Measurements from ENCODE around the gene SMTNL2. TPM values are rescaled to one million over a fixed set of nuclear protein-coding genes. Genes with fewer than 3 reads are reported as not detected.

SMTNL2 gene
- total RNA-seq, 2 experiments from 2014 or later, result not detected

DNA sequence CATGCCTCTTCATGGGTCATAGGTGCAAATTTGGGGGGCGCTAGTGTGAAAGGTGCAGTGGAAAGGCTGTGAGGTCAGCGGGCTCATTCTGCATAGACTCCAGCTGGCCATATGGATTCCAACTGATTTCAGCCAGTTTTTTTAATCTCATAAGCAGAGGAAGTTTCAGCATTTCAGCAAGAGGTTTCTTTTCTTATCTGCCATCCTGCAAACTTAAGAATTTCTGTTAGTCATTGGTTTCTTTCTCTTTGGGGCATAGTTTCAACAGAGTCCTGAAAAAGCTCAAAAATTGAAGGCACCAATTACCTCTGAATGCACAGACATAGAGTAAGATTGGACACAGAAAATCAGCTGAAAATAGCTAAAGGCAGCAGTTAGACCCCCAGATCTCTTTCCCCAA is 73.3 kb downstream of the SMTNL2 start:
- DNase-seq (no peak), ATAC-seq (ENCODE audit: poor library complexity) (no peak)
- peaks cover 3 to 4% of the 10 kb centered on the region in 2 experiments for H3K27me3 ChIP-seq (ENCODE audit: control insufficient read depth in 1 of 2, insufficient read depth in 2 of 2, low read length in 2 of 2)
- H3K4me3 ChIP-seq (ENCODE audit: low read length), result no peak overlapping the region
- CTCF ChIA-PET, result no interaction called here
- Mint-ChIP-seq H3K4me3 (no peak overlapping the region), H3K36me3 (ENCODE audit: low read depth) (no peaks in the 10 kb centered on the region), H3K9me3 (no peaks in the 10 kb centered on the region), H3K27me3 (peaks cover 12% of the 10 kb centered on the region), H3K4me1 (ENCODE audit: low read depth) (no peaks in the 10 kb centered on the region), H3K27ac (no peak overlapping the region)
- POLR2A ChIA-PET, result no interaction called here
- no peaks in the 10 kb centered on the region for H3K9me3 ChIP-seq (ENCODE audit: control insufficient read depth in 1 of 2, insufficient read depth in 1 of 2, low read length in 2 of 2)
- no peaks in the 10 kb centered on the region for H3K4me1 ChIP-seq (ENCODE audit: insufficient read depth, low read length)
- no peaks in the 10 kb centered on the region for H3K36me3 ChIP-seq (ENCODE audit: insufficient read depth, low read length)
- no peak overlapping the region for H3K27ac ChIP-seq (ENCODE audit: low read depth in 1 of 2, low read length in 2 of 2)
- TF ChIP-seq, protein P1, sequence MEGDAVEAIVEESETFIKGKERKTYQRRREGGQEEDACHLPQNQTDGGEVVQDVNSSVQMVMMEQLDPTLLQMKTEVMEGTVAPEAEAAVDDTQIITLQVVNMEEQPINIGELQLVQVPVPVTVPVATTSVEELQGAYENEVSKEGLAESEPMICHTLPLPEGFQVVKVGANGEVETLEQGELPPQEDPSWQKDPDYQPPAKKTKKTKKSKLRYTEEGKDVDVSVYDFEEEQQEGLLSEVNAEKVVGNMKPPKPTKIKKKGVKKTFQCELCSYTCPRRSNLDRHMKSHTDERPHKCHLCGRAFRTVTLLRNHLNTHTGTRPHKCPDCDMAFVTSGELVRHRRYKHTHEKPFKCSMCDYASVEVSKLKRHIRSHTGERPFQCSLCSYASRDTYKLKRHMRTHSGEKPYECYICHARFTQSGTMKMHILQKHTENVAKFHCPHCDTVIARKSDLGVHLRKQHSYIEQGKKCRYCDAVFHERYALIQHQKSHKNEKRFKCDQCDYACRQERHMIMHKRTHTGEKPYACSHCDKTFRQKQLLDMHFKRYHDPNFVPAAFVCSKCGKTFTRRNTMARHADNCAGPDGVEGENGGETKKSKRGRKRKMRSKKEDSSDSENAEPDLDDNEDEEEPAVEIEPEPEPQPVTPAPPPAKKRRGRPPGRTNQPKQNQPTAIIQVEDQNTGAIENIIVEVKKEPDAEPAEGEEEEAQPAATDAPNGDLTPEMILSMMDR (IDR thresholded peaks at IDR 0.05), result no peak
- intact Hi-C loops (cut with DNase I, micrococcal nuclease), result no loop called here

Other genes with a start within 250 kb of the SMTNL2 start
- 10 to 100 TPM; 58.5 to 58.8 TPM for gene UBE2G1, start 217.9 kb upstream of the SMTNL2 start, total RNA-seq
- 1 to 10 TPM; 2.3 to 2.5 TPM for gene SPNS3, start 150.6 kb upstream of the SMTNL2 start, total RNA-seq
- under 1 TPM; 0.33 to 0.53 TPM for gene SPNS2, start 85.6 kb upstream of the SMTNL2 start, total RNA-seq
- gene MYBBP1A, start 29.1 kb upstream of the SMTNL2 start, total RNA-seq, result 10 to 100 TPM; 58.0 to 58.2 TPM
- not detected for gene GGT6, start 24.0 kb upstream of the SMTNL2 start, total RNA-seq
- gene ALOX15, start 57.1 kb downstream of the SMTNL2 start, total RNA-seq, result under 1 TPM in 1 of 2 experiments, not detected in 1; 0.36 TPM
- 10 to 100 TPM; 34.1 to 37.2 TPM for gene PELP1, start 119.6 kb downstream of the SMTNL2 start, total RNA-seq
- gene ARRB2, start 126.1 kb downstream of the SMTNL2 start, total RNA-seq, result 100 to 1,000 TPM; 210 to 220 TPM
- 1 to 10 TPM; 2.3 to 3.0 TPM for gene MED11, start 146.9 kb downstream of the SMTNL2 start, total RNA-seq
- 1 to 10 TPM; 3.1 to 3.3 TPM for gene ZMYND15, start 155.3 kb downstream of the SMTNL2 start, total RNA-seq
- gene CXCL16, start 155.4 kb downstream of the SMTNL2 start, total RNA-seq, result 10 to 100 TPM; 24.8 to 25.8 TPM
- gene TM4SF5, start 187.4 kb downstream of the SMTNL2 start, total RNA-seq, result not detected
- not detected for gene VMO1, start 201.8 kb downstream of the SMTNL2 start, total RNA-seq
- not detected for gene GLTPD2, start 204.4 kb downstream of the SMTNL2 start, total RNA-seq
- 10 to 100 TPM; 44.3 to 52.7 TPM for gene PSMB6, start 211.6 kb downstream of the SMTNL2 start, total RNA-seq
- gene PLD2, start 222.6 kb downstream of the SMTNL2 start, total RNA-seq, result 10 to 100 TPM; 10.2 to 10.7 TPM
- gene MINK1, start 248.8 kb downstream of the SMTNL2 start, total RNA-seq, result 100 to 1,000 TPM; 163 to 171 TPM